Hippocampal formation (tissue), 2 donors: ENCODE results near the gene USP3.

Experiments
- DNase-seq, 2 donors: peaks; one replicate each; lab custom pipeline; 2025; lab: John Stamatoyannopoulos, UW

Gene USP3, protein sequence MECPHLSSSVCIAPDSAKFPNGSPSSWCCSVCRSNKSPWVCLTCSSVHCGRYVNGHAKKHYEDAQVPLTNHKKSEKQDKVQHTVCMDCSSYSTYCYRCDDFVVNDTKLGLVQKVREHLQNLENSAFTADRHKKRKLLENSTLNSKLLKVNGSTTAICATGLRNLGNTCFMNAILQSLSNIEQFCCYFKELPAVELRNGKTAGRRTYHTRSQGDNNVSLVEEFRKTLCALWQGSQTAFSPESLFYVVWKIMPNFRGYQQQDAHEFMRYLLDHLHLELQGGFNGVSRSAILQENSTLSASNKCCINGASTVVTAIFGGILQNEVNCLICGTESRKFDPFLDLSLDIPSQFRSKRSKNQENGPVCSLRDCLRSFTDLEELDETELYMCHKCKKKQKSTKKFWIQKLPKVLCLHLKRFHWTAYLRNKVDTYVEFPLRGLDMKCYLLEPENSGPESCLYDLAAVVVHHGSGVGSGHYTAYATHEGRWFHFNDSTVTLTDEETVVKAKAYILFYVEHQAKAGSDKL

DNA sequence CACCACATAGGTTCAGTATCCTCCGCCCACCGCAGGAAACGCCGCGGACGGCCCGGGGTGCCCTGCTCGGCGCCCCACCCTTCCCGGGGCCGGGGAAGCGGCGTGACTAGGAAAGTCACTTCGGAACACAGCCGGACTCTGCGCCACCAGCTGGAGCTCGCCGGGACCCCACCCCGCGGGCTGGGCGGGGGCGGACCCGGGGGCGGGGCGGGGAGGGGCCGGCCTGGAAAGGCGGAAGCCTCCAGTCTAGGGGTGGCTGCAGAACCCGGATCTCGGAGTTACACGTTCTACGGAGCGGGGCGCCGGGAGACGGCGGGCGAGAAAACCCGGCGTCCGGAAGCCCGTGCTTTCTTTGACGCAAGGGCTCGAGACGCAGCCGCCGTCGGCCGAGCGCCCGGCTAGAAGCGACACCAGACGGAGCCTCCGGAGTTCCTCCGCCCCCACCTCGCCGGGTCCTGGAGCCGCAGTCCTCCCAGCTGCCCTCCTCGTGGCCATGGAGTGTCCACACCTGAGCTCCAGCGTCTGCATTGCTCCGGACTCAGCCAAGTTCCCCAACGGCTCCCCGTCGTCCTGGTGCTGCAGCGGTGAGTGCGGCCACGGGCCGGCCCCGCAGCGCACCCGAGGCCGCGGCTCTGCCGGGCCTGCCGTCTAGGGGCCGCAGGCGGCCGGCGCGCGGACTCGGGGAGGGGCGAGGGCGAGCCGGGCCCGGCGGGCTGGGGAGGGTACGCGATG lies at the start of gene USP3:
USP3 (plus strand) TSS at position 347 of the 732 bp plus-strand sequence; CDS start at position 494, 147 bp downstream.
- peak; percentile 89 to 94 for DNase-seq

DNA sequence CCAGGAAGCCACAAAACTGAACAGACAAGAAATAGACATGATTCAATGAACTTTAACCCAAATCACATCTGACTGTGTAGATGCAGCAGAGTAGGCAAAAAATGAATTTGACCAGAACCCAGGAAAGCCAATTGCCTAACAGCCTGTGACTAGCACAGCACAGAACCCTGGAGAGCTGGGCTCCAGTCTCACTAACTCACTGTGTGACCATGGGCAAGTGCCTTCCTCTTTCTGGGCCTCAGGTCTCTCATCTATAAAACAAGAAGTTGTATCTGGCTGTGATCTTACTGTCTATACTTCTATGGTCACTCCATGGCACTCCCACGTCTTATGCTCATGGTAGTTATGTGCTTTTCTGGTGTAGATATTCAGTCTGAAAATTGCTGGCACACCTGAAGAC lies 48.1 kb upstream of the USP3 start:
- no peak for DNase-seq

DNA sequence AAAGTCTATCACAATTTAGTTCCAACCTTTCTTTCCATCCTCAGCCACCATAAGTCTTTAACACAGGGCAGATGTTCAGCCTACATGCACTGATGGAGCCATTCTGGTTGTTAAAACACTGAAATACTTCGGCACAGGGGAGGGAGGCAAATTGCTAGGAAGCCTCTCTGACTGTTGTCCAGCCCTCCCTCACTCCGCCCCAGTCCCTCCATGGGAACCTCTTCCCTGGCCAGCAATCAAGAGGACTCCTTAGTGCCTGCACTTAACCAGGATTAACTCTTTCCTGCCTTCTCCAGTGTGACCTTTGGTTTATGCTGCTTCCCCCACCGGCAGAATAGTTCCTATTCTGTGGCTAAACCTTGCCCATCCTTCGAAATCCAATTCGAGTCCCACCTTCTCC lies 47.0 kb upstream of the USP3 start:
- no peak for DNase-seq

DNA sequence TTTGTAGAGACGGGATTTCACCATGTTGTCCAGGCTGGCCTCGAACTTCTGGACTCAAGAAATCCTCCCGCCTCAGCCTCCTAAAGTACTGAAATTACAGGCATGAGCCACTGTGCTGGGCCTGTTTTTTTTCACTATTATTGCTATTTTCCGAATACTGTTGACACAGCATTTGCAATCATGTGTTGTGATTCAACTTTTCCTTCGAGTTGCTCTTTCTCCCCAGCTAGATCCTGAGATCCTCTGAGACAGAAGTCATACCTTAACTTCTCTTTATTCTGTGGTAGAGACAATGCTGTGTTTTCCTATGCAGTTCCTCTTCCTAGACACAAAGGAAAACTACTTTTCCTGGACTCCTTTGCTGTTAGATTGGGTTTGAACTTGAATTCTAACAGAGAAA lies 46.4 kb upstream of the USP3 start:
- DNase-seq: no peak

DNA sequence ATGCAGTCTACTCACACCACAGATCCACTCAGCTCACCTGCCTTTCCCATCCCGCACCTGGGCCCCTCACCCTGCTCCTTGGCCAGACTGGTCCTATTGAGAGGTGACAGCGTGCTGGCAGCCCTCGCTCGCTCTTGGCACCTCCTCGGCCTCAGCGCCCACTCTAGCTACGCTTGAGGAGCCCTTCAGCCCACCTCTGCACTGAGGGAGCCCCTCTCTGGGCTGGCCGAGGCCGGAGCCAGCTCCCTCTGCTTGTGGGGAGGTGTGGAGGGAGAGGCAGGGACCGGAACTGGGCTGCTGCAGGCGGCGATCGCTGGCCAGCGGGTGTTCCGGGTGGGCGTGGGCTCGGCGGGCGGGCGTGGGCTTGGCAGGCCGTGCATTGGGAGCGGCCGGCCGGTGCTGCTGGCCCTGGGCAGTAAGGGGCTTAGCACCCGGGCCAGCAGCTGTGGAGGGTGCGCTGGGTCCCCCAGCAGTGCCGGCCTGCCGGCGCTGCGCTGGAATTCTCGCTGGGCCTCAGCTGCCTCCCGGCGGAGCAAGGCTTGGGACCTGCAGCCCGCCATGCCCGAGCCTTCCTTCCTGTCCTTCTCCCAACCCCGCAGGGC lies 45.5 kb upstream of the USP3 start:
- no peak for DNase-seq

DNA sequence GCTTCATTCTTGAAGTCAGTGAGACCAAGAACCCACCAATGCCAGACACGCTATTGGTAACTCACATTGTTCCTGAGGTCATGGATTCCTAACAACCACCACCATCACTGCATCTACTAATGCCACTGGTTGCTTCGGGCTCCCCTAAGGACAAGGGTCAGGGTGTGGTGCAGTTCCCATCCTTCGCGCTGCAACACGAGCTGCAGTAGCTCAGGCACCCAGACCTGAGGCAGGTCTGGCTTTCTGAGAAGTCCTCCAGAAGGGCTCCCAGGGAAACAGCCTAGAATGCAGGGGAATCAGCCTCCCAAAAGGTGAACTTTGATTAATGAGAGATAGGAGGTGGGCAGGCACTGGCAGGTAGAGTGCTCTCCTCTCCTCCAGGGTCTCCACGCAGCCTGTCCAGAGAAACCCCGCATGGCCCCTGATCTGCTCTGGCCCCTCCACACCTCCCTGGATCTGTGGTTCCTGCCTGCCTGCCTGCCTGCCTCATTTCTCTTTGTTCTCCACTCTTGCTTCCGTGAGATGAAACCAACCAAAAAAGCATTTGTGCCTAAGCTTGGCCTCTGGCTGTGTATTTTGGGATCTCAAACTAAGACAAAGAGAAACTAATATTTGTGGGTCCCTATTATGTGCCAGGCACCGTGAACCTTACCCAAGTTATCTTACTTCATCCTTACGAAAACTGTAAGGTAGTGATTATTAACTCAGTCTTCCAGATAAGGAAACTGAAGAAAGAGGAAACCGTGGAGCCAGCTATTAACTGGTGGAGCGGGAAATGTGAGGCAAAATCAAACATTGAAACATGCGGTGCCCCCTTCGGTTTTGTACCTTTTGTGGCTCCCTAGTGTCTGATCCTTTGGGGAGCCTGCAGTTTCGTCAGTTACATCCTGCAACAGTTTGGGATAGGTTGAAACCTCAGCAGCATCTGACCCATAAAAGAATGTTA lies 43.9 kb upstream of the USP3 start:
- DNase-seq: no peak

DNA sequence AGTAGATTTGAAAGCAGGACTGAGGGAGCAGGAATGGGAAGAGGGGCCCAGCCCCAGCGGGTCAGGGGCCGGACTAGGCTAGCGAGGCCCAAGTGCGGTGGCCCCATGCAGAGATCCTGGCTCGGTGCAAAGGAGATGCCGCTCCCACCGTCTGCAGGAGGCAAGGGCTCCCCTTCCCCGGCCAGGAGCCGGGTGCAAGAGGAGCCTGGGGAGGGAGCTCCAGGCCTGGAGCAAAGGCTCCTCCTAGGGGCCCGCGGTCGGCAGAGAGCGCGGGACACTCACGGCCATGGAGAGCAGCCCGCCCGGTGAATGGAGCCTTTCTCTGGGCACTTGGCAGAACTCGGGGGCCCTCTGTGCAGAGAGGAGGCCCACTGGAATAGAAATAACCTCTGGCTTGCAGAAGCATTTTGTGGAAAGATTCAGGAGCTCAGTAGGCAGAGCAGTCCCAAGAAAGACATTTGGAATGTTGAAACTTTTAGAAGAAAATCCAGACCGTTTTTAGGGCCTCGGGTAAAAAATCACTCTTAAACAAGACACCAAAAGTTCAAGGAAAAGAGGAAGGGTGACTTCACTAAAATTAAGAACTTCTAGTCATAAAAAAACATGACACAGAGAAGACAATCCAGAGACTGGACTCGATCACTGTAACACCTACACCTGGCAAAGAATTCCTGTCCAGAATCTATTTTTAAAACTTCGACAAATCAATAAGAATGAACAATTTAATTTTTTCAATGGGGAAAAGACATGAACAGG lies 43.0 kb upstream of the USP3 start:
- peak; percentile 42 to 63 for DNase-seq

DNA sequence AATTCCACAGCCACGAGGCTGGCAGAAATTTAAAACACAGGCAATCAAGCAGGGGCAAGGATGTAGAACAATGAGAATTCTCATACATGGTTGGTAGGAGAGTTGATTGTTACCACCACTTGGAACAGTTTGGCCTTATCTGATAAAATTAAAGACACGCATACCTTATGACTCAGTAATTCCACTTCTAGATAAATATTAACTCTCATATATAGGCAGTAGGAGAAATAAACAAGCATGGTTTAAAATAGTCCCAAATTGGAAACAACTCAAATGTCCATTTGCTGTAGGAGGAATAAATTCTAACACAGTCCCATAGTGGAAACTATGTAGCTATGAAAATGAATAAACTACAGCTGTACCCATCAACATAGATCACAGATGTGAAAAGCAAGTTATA lies 42.3 kb upstream of the USP3 start:
- no peak for DNase-seq

DNA sequence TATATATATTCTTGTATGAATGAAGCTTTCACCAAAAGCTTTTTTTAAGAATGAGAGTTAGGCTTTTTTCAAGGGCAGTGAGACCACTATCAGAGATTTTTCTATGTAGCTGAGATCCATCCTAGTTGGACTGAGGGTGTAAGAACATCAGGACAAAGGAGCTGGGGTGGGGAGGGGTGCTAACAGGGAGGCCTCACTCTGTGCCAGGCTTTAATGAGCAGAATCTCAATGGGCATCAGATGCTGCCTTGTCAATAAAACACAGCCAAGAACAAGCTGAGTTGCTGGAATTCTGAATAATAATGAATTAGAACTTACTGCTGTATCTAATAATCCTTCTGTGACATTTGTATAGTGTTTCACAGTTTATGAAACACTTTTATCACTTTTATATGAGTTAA lies 41.4 kb upstream of the USP3 start:
- DNase-seq: peak; percentile 10 to 58

DNA sequence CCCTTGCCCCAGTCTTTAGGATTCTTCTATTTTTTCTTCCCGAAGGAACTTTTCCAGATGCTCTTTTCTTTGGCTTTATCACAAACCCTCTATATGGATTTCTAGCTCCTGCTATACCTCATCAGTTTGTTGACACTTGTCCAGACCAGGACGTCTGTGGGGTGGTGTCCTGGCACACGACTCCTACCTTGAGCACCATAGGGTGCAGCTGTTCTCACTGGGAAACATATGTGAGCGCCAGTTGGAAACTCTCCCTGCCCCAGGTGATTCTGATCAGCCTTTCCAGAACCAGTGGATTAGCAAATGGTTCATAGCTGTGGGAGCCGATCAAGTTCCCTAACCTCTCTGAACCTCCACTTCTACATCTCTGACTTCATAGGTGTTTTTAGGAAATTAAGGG lies 40.6 kb upstream of the USP3 start:
- DNase-seq: no peak

DNA sequence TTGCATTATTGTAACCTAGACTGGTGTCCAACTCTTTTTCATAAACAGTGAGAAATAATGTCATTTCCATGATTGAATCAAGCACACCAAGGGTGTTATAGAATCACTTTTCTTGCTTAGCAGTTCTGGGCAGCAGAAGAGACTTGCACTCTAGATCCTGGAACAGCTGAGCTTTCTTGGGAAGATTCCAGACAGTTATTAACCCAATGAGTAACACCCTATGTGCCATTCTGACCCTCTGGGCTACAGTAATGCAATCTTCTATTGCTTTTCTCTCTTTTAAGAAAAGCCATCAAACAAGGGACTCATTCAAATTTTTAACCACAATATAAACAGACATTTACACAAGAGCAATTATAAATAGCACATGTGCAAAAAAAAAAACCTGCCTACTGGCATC lies 39.3 kb upstream of the USP3 start:
- peak in 1 of 2 donors; percentile 19 for DNase-seq

DNA sequence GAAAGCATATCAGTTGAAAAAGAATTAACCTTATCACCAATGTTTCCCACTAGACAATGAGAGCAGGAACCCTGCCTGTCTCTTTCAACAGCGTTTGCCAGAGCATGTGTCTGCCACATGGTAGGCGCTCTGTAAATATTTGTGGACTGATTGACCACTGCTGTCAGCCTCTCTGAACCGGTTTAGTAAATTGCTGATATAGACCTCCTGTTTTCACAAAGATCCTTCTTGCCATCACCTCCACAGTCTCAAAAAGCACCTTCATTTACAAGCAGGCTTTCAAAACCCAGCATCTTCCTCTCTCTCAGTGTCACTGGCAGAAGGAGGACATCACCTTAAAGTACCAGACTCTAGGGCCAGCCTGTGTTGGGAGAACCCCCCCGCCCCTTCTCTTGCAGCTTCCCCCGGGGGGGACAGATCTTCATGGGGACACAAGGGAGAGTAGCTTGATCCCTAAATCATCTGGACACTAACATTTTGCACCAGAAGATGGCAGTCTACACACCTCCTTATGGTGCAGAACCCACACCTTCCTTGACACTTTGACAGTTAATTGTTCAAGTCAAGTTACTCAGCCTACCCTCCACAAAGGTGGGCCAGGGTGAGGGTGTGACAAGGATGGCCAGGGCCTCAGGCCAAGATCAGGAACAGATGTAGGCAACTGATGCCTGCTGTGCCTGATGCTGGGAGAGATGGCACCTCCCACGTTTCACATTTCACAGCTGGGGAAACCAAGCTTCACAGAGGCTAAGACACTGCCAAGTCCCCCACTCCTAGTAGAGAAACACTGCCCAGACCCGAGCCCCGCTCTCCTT lies 37.8 kb upstream of the USP3 start:
- peak; percentile 18 to 65 for DNase-seq

DNA sequence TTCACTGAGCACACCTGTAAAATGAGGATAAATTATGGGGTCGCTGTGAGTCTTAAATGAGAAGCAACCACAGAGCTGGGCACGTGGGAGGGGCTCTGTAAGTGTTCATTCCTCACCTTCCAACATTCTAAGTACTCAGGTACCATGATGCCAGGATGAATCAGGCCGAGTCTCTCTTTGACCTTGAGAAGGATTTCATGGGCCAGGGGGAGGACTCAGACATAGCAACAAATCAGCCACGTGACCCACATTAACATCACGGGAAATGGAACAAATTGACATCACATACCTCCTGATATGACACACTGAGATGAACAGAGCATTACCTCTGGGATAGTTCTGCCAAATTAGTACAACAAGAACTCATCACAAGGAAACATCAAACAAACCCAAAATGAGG lies 35.2 kb upstream of the USP3 start:
- no peak for DNase-seq

DNA sequence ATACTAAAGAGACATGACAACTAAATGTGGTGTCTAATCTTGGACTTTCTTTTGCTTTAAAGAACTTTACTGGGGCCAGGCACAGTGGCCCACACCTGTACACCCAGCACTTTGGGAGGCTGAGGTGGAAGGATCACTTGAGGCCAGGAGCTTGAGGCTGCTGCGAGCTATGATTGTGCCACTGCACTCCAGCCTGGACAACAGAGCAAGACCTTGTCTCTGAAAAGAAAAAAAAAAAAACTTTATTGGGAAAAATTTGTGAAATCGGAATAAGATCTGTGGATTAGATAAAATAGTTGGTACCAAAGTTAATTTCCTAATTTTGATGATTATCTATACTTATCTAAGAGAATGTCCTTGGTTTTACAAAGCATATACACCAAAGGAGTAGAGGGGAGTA lies 34.4 kb upstream of the USP3 start:
- no peak for DNase-seq

DNA sequence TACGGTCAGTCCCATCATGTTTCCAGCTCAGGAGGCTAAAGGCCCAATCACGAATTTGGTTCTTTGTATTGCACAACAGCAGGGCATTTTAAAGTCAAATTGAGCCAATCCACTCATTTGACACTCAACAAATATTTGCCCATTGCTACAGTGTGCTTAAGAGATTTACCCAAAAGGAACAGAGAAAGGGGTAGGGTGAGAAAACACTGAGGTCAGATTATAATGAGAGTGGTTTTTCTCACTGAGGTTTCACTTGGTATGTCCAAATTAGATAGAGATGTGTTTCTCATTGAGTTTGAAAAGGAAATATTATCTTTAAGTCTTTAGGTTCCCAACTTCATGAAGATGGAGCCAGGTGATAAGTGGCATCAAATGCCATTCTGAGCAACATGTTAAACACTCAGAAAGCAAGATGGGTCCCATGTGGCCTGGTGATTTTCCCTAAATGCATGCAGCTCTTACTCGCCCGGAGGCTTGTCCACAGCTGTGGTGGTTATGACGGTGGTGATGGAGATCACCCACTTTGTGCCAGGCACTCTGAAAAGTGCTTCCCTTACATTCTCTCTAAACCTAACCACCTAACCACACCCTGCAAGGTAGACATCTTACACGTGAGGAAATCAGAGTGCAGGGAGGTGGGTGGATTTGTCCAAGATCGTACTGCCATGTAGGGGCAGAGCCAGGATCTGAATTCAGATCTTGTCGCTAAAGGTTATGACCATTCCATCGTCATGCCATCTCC lies 31.2 kb upstream of the USP3 start:
- no peak for DNase-seq

DNA sequence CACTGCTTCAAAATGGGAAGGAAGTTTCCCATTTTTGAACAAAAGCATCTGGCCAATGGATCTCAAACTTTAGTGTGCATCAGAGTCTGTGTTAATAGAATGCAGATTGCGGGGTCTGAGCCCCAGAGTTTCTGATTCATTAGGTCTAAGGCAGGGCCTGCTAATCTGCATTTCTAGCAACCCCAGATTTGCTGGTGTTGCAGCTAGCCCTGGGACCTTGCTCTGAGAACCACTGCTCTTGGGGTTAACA lies 30.7 kb upstream of the USP3 start:
- DNase-seq: no peak

DNA sequence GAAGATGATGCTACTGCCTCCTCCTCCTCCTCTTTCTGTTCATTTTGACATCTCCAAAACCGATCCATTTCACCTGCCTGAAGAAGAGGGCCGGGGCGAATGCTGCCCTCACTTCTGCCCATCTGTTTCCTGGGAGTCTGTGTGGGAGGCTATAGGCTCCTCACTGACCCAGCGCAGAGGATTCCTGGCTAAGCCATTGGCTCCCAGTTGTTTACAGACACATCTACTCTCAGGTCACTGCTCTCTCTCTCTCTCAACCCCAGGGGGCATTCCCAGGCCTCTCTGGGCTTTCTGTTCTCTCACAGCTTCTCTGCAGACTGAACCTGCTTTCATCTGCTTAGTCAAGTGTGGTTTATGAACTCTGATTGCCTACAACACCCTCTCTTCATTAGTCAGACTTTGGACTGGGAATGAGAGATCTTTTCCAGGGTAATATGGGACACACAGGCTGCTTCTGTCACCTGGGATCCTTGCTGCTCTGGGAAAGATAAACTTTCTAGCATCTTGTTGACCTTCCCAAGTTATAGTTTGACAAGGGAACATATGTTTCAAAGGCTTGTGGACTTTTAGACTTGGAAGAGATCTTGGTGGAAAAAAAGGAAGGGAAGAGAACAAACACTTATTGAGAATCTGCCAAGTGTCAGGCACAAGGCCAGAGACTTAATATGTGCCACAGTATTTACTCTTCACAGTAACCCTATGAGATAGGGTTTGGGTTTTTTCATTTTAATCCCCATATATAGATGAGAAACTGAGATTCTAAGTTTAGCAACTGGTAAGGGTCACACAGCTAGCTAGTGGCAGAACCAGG lies 30.2 kb upstream of the USP3 start:
- DNase-seq: no peak

DNA sequence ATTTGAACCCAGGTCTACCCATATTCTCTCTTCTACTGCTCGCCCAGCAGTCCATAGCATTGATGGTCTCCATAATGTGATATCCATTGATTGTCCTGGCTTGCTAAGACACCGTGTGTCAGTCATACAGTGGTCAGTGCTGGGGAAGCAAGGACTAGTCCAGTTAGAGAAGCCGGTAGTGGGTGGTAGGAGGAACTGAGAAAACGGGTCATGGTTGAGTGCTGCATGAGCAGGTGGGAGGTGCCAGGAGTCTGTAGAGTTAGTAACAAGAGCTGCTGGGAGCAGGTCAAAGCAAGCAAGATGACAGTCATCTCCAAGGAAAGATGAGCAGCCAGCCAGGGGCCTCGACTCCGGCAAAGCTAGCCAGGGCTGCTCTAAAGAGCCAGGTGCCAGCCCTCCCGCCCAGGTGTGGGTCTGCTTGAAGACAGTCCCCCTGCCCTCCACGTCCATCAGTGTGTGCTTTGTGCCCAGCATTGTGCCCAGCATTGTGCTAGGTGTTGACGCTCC lies 29.5 kb upstream of the USP3 start:
- no peak for DNase-seq

DNA sequence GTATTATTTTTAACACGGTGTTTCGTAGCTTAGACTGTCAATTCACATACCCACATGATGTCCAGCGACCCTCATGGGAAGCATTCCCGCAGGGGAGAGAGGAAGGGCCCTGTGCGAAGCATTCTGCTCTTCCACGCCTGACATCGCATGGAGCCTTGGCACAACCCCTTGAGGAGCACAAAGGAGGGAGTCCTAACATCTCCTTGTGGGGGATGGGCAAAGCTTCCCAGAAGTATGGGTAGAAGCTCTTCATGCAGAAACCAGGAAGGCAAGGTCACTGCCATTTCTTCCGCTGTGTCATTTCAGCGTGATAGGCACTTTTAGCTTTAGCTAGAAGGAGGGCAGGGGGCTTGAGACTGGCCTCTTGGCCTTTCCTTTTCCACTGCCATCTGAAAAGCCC lies 28.7 kb upstream of the USP3 start:
- no peak for DNase-seq
